HepG2 (cell line): ENCODE results near the gene TASL. TPM values are rescaled to one million over a fixed set of nuclear protein-coding genes. Genes with fewer than 3 reads are reported as not detected.

Source experiments
- ATAC-seq: fragments of 200-7000 bp; cut with Tn5 transposase; 3 replicates; pipeline ENCODE4 v1.9.1; 2020; ENCODE audit warnings: mild to moderate bottlenecking, moderate library complexity
- BruUV-seq: library from RNA; stranded (reverse); fragments of 400-500 nt; replicated peaks from 2 replicates; lab custom pipeline; 2021; lab: Mats Ljungman, UMichigan
- CTCF ChIA-PET: fragments of 300-600 bp; formaldehyde crosslinking; extraction: SDS; loops from one replicate; lab custom pipeline; 2021; ENCODE audit warnings: low total read pairs, inconsistent platforms, low intra/inter-chr PET ratio; lab: Yijun Ruan, JAX
- POLR2A ChIA-PET: fragments of 350-600 bp; sonication (Branson Sonifier 250); formaldehyde crosslinking; loops from one replicate; lab custom pipeline; 2020; ENCODE audit warnings: antibody characterized with exemption, inconsistent platforms; lab: Yijun Ruan, JAX
- DNase-seq: peaks from one replicate; pipeline ENCODE4 v3.0.0-alpha.2; 2015; ENCODE audit warnings: low spot score
- FAIRE-seq: peaks from 3 replicates; lab custom pipeline; 2011; peaks lifted over from hg19 to GRCh38; lab: Jason Lieb, UNC
- H2AFZ ChIP-seq: one replicate; pipeline ENCODE4 v1.6.1; 2011; ENCODE audit warnings: low read length, inconsistent platforms
- H3K27ac ChIP-seq: fragments of 300-600 bp; 3 replicates; pipeline ENCODE4 v1.8.0; 2011; ENCODE audit warnings: mixed run types, mild to moderate bottlenecking, mixed read lengths, low read length, inconsistent platforms; ENCODE audit not compliant: insufficient read depth; ENCODE audit errors: extremely low read length
- H3K27me3 ChIP-seq, 2 experiments: fragments of 200-600 bp in 1 of 2; 2 replicates in 1 of 2; 3 replicates in 1 of 2; pipeline versions ENCODE4 v1.6.0 to v1.8.0; 2011; ENCODE audit warnings: low read length in 2 of 2, mild to moderate bottlenecking in 2 of 2, moderate library complexity in 2 of 2, inconsistent platforms in 1 of 2; ENCODE audit not compliant: insufficient read depth in 2 of 2, control insufficient read depth in 1 of 2
- H3K36me3 ChIP-seq, 2 experiments: fragments of 200-600 bp in 1 of 2; replicated peaks in 1 of 2; 2 replicates in 1 of 2; 3 replicates in 1 of 2; pipeline versions ENCODE4 v1.5.1 to v1.8.0; 2011; ENCODE audit warnings: low read length in 2 of 2, inconsistent platforms in 1 of 2; ENCODE audit not compliant: insufficient read depth in 2 of 2, control insufficient read depth in 1 of 2
- H3K4me1 ChIP-seq: 2 replicates; pipeline ENCODE4 v1.5.1; 2012; ENCODE audit warnings: low read length, inconsistent platforms; ENCODE audit not compliant: insufficient read depth
- H3K4me2 ChIP-seq: 2 replicates; pipeline ENCODE4 v1.6.0; 2011; ENCODE audit warnings: low read depth, low read length, inconsistent platforms
- H3K4me3 ChIP-seq, 3 experiments: fragments of 200-600 bp in 1 of 3; sonication (generic), shearing (Covaris generic) in 1 of 3; replicated peaks in 1 of 3; 2 replicates each; pipeline ENCODE4 v1.5.1; 2011 to 2016; ENCODE audit warnings: low read length in 3 of 3, inconsistent platforms in 2 of 3, low read depth in 2 of 3, mild to moderate bottlenecking in 2 of 3, control low read depth in 1 of 3, mixed read lengths in 1 of 3; ENCODE audit not compliant: insufficient read depth in 1 of 3
- H3K79me2 ChIP-seq: one replicate; pipeline ENCODE4 v1.6.1; 2011; ENCODE audit warnings: low read length, inconsistent platforms; ENCODE audit not compliant: insufficient read depth
- H3K9ac ChIP-seq: 2 replicates; pipeline ENCODE4 v1.6.0; 2011; ENCODE audit warnings: mild to moderate bottlenecking, low read depth, low read length, inconsistent platforms; ENCODE audit not compliant: insufficient read depth
- H3K9me3 ChIP-seq: 2 replicates; pipeline ENCODE4 v1.5.1; 2012; ENCODE audit warnings: mild to moderate bottlenecking, low read length
- H4K20me1 ChIP-seq: 2 replicates; pipeline ENCODE4 v1.6.0; 2011; ENCODE audit warnings: inconsistent platforms, mild to moderate bottlenecking, low read length, moderate library complexity; ENCODE audit not compliant: insufficient read depth
- GATAD1 ChIP-seq: IDR thresholded peaks from 2 replicates; pipeline ENCODE4 v1.6.1; 2016; ENCODE audit warnings: missing genetic modification reagents, missing compliant biosample characterization
- HIC2 ChIP-seq: sonication (generic); formaldehyde crosslinking; IDR thresholded peaks from 2 replicates; pipeline ENCODE4 v1.9.0; 2022; ENCODE audit warnings: low read depth, missing genetic modification reagents
- HIVEP1 ChIP-seq: sonication (generic); formaldehyde crosslinking; IDR thresholded peaks from 2 replicates; pipeline ENCODE4 v1.4.0; 2020; ENCODE audit warnings: mild to moderate bottlenecking, missing genetic modification reagents
- JDP2 ChIP-seq: sonication (generic); formaldehyde crosslinking; IDR thresholded peaks from 2 replicates; pipeline ENCODE4 v1.8.1; 2022; ENCODE audit warnings: missing genetic modification reagents, borderline replicate concordance
- RFX1 ChIP-seq: fragments of 450-650 bp; IDR thresholded peaks from 2 replicates; pipeline ENCODE4 v1.6.1; 2017
- ZBTB7B ChIP-seq: sonication (generic); formaldehyde crosslinking; IDR thresholded peaks from 2 replicates; pipeline ENCODE4 v1.4.0; 2020; ENCODE audit warnings: missing genetic modification reagents
- WGBS: methylation state at CpG from one replicate; pipeline ENCODE4 v1.1.6; 2017; ENCODE audit warnings: low lambda C conversion rate; 5-methylcytosine and 5-hydroxymethylcytosine counted together
- in situ Hi-C: cut with HindIII; loops from 2 replicates; pipeline ENCODE4 v1.10.0; 2017; ENCODE audit warnings: low pct_unique_long_range_greater_than_20kb; ENCODE audit not compliant: extremely low pct_ligation_motif_present
- intact Hi-C: fragments of 100-400 bp; cut with micrococcal nuclease; formaldehyde crosslinking; loops from one replicate; pipeline ENCODE4 v1.10.0; 2022; ENCODE audit not compliant: unreplicated experiment
- polyA plus RNA-seq, 8 experiments: library from polyadenylated mRNA; depleted of rRNA in 3 of 8; stranded (reverse) in 7 of 8; unstranded in 1 of 8; fragments of >200 nt; fragmentation: Illumina TruSeq in 4 of 8; extraction: Trizol in 4 of 8; gene quantifications; 2 replicates each; pipeline versions ENCODE4 v1.2.1 to v1.2.3, GENCODE V29; 2011 to 2016; ENCODE audit warnings: low read depth in 4 of 8, missing spikeins in 1 of 8, mixed read lengths in 1 of 8; ENCODE audit not compliant: insufficient read depth in 1 of 8
- total RNA-seq, 5 experiments: library from RNA; depleted of rRNA; stranded (reverse); fragments of >200 nt; fragmentation: Illumina TruSeq; extraction: Trizol; gene quantifications; 2 replicates each; pipeline ENCODE4 v1.2.3, GENCODE V29; 2016; ENCODE audit warnings: low read depth in 1 of 5
- TF ChIP-seq, protein P1 (sequence below): sonication (generic); formaldehyde crosslinking; IDR thresholded peaks from 2 replicates; pipeline ENCODE4 v1.8.0; 2022; ENCODE audit warnings: low read depth, missing genetic modification reagents
- TF ChIP-seq, protein P2 (sequence below): sonication (generic); formaldehyde crosslinking; IDR thresholded peaks from 2 replicates; pipeline ENCODE4 v1.5.1; 2020; ENCODE audit warnings: missing genetic modification reagents, mild to moderate bottlenecking, borderline replicate concordance
- TF ChIP-seq, protein P3 (sequence below): sonication (generic); formaldehyde crosslinking; conservative IDR thresholded peaks from 2 replicates; pipeline ENCODE4 v1.4.0; 2020; ENCODE audit warnings: mild to moderate bottlenecking, missing genetic modification reagents, moderate library complexity

The TASL gene
- total and polyA plus RNA-seq, 2 of the 13 experiments (the other 11 are each of a cell fraction or from before 2014, with no cell fraction given) = not detected

DNA sequence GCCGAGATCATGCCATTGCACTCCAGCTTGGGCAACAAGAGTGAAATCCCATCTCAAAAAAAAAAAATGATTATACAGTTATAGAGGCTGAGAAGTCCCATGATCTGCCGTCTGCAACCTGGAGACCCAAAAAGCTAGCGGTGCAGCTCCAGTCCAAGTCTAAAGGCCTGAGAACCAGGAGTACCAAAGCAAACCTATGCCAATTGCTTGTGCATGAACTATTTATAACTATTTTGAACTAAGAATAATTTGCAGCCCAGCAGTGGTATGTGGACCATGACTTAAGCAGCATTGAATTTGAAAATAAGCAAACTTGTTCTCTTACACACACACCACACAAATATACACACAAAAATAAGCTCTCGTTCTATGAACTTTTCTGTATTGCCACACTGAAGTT, 51.8 kb downstream of the TASL start:
- no TSS peak for BruUV-seq
- H3K4me3 ChIP-seq = no peak overlapping the region
- H3K4me2 ChIP-seq = no peak overlapping the region
- H3K79me2 ChIP-seq = no peaks in the 10 kb centered on the region
- no peak for FAIRE-seq
- no peaks in the 10 kb centered on the region for H4K20me1 ChIP-seq
- no peak for ATAC-seq
- H3K27me3 ChIP-seq = no peaks in the 10 kb centered on the region
- intact Hi-C loops (no loop called here), in situ Hi-C loops (no loop called here)
- no peak for DNase-seq
- TF ChIP-seq, protein P1, sequence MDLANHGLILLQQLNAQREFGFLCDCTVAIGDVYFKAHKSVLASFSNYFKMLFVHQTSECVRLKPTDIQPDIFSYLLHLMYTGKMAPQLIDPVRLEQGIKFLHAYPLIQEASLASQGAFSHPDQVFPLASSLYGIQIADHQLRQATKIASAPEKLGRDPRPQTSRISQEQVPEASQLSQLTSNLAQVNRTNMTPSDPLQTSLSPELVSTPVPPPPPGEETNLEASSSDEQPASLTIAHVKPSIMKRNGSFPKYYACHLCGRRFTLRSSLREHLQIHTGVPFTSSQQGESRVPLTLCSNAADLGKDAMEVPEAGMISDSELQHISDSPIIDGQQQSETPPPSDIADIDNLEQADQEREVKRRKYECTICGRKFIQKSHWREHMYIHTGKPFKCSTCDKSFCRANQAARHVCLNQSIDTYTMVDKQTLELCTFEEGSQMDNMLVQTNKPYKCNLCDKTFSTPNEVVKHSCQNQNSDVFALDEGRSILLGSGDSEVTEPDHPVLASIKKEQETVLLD (CRISPR knock-in tag) = no peak
- TF ChIP-seq HIC2 = no peak
- TF ChIP-seq GATAD1 = no peak
- TF ChIP-seq, protein P2, sequence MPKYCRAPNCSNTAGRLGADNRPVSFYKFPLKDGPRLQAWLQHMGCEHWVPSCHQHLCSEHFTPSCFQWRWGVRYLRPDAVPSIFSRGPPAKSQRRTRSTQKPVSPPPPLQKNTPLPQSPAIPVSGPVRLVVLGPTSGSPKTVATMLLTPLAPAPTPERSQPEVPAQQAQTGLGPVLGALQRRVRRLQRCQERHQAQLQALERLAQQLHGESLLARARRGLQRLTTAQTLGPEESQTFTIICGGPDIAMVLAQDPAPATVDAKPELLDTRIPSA (CRISPR knock-in tag) = no peak
- no peak for TF ChIP-seq HIVEP1 (CRISPR knock-in tag)
- TF ChIP-seq JDP2 = no peak
- TF ChIP-seq, protein P3, sequence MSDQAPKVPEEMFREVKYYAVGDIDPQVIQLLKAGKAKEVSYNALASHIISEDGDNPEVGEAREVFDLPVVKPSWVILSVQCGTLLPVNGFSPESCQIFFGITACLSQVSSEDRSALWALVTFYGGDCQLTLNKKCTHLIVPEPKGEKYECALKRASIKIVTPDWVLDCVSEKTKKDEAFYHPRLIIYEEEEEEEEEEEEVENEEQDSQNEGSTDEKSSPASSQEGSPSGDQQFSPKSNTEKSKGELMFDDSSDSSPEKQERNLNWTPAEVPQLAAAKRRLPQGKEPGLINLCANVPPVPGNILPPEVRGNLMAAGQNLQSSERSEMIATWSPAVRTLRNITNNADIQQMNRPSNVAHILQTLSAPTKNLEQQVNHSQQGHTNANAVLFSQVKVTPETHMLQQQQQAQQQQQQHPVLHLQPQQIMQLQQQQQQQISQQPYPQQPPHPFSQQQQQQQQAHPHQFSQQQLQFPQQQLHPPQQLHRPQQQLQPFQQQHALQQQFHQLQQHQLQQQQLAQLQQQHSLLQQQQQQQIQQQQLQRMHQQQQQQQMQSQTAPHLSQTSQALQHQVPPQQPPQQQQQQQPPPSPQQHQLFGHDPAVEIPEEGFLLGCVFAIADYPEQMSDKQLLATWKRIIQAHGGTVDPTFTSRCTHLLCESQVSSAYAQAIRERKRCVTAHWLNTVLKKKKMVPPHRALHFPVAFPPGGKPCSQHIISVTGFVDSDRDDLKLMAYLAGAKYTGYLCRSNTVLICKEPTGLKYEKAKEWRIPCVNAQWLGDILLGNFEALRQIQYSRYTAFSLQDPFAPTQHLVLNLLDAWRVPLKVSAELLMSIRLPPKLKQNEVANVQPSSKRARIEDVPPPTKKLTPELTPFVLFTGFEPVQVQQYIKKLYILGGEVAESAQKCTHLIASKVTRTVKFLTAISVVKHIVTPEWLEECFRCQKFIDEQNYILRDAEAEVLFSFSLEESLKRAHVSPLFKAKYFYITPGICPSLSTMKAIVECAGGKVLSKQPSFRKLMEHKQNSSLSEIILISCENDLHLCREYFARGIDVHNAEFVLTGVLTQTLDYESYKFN (CRISPR knock-in tag) = no peak
- TF ChIP-seq RFX1 = no peak
- no peak for TF ChIP-seq ZBTB7B (CRISPR knock-in tag)
- 44% methylated on average over 4 of the region's 4 CpGs for WGBS
- H3K9ac ChIP-seq = no peak overlapping the region
- H3K4me1 ChIP-seq = no peaks in the 10 kb centered on the region
- ChIA-PET POLR2A (no interaction called here), CTCF (no interaction called here)
- no peak overlapping the region for H2AFZ ChIP-seq
- no peaks in the 10 kb centered on the region for H3K36me3 ChIP-seq
- no peaks in the 10 kb centered on the region for H3K9me3 ChIP-seq
- H3K27ac ChIP-seq = no peak overlapping the region
